EL (cell line): Measurements from ENCODE around the gene PTPN21.

Source experiments
- DNase-seq: peaks from one replicate; pipeline ENCODE4 v3.0.0-alpha.2; 2016

PTPN21 gene

DNA sequence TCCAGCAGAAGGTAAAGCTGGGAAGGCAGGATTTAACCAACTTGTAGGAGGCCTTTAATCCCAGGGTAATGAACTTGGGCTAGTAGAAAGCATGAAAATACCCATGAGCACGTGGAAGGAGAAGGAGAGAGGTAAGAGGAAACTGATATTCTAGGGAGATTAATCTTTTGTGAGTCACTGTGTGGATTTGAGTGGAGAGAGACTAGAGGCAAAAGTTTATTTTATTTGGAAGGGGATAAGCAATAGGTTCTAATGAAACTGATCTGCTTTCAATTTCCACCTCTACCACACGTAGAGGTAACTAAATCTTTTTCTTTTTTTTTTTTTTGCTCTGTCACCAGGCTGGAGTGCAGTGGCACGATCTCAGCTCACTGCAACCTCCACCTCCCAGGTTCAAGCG lies 52.1 kb downstream of the PTPN21 start:
- no peak for DNase-seq

DNA sequence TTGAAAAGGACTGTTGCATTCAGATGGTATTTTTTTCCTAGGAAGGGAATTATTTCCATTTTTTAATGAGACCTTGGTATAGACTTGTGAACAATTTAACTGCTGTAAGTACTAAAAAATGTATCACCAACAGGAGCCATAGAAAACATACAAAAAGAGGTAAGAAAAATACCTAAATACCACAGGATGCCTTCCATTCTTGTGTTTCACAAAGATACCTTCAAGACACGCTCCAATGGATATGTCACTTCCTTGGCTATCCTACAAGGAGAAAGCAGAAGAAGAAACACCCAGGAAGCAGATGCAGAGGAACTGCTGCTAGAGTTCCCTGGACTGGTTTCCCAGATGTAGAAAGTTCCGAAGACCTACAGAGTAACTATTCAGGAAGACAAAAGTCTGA lies 54.2 kb downstream of the PTPN21 start:
- DNase-seq, result no peak

DNA sequence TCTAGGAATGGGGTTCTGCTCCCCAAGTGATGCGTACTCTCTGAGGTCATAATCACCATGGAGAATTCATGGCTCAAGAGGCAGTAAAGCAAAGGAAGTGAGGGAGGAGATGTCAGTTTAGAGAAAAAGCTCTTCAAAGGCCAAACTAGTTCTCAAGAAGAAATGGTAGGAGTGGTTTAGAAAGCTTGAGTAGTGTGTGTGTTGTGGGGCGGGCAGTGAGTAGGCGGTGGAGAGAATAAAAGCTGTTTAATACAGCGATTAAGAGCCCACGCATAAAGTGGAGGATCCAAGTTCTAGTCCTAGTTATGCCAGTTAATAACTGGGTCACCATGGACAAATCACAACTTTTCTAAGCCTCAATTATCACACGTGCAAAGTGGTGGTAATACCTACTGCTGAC lies 55.6 kb downstream of the PTPN21 start:
- DNase-seq, result no peak

DNA sequence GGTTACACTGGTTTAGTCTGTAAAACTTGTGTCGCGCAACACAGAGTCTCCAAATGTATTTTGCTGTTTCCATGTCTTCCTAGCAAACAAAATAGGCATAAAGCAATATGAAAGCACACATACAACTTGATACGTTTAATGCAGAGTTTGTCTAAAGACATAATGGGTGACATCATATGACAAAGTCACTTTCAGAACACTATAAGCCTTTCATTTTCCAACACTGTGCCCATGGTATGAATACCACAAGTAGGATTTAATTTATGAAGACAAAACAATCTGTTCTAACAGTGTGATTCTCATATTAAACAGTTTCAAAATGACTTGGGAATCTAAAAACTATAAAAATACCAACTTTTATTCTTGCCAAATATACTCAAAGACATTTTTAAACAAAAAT lies 58.4 kb downstream of the PTPN21 start:
- no peak for DNase-seq

DNA sequence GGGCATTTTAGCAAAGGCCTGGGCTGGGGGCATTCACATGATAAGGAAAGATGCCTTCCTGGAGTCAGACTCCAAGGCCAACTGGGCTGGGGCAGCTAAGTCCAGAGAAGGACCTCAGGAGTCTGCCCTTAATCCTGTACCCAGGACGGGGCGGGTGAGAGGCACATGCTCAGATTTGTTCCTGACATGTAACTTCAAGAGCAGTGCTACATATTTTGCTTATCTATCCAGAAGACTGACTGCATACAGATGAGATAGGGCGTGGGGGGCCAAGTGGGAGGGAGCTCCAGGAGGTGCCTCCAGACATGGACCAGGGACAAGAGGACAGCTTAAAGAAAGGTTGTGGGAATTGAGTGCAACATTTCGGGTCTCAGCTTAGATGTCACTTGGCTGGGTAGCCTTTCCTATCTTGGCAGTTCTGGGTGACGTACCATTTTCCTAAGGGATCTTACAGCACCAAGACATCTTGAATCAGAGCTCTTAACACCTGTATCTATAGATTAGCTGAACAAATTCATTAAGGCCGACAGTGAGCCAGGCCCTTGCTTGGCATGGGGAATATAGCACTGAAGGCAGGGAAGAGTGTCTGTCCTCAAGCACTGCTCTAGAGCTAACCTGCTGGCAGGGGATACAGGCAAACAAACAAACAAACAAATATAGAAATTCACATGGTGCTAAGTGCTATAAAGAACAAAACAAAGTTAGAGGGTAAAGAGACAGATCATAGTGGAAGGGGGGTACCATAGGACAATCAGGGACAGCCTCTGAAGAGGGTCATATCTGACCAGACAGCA lies 61.2 kb downstream of the PTPN21 start:
- DNase-seq, result no peak

DNA sequence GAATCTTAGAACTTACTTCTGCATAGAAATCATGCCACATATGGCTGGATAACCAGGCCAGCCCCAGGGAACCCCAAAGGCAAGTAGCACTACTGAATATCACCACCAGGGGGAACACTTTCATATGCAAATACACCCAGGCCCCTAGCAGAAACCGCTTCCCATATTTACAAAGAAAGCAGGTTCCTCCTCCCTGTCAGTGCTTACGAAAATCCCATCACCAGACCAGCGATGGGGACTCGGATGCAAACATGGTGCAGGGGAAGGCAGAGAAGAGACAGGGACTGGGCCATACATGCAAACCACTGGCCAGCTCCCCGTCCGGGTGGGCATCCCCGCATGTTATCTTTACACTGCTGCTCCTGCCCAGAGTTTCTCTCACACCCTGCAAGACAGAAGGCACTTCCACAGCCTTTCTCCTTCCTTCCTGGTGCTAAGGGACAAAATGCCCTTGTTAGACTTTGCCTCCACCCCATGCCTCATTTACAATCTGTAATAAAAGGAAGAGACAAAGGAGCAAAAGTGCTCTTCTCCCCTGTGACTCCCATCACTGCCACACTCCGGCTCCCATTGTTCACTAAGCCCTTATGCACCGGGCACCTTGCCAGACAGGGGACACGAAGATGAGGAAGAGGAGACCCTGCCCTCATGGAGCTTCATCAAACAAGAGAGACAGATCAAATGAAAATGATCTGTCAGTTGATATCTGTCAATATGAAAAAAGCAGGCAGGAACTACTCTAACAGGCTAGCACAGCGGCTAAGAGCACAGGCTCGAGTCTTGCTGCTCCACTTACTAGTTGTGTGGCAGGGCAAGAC lies 62.3 kb downstream of the PTPN21 start:
- peak; percentile 73 for DNase-seq

DNA sequence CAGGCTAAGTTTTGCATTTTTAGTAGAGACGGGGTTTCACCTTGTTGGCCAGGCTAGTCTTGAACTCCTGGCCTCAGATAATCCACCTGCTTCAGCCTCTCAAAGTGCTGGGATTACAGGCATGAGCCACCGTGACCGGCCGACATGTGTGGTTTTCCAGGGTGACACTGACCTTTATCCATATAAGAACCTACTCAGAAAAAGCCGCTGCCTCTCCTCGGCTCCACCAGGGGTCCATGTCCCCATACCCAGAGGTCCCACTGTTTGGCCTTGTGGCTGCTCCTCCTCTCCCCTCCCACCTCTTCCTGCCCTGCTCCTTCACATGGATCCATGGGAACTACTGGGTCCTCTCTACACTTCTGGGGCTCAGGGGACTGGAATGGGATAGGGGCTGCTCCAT lies 64.6 kb downstream of the PTPN21 start:
- no peak for DNase-seq

DNA sequence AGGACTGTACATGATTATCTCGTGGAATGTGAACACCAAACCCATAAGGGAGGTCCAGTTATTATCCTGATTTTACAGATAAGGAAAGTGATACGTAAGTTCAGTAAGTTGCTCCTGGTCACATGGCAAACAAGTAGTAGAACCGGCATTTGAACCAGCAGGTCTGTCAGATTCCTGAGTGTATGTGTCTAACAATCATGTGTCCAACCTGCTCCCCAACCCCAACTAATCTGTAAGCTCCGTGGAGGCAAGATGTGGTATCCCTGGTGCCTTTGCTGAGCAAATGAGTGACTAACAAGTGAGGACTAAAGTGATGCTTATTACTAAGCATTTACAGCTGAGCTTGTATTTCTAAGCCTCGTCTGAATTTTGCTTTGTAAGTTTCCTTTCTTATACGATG lies 65.9 kb downstream of the PTPN21 start:
- DNase-seq, result no peak

DNA sequence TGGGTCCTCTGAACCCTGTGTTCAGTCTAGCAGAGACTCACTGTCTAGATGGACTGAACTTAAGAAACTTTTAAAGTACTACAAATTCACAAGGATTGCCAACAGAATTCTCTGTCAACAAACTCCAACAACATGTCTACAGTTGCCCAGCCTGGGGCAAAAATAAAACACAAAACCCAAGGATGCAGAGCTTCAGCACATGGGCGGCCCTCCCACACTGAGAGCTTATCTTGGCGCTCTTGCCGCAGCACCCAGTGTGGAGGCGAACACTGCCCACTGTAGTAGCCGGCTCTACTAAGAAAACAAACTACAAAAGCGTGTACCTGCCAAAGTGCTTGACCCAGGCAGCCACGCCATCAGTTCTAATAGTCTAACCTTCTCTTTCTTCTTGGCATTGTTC lies 66.7 kb downstream of the PTPN21 start:
- no peak for DNase-seq

DNA sequence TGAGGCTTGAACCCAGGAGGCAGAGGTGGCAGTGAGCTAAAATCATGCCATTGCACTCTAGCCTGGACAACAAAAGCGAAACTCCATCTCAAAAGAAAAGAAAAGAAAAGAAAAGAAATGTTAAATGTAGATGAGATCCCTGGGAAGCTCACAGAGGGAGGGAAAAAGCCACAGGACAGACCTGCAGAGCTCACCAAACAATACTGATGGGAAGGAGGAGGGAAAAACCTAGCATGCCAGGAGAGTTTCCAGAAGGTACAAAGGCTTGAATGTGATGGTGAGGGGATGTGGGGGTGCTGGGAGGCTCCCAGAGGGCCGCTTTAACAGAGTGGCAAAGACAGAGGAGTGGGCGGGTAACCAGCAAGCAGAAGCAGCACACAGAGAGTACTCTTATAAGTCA lies 72.3 kb downstream of the PTPN21 start:
- DNase-seq, result no peak

DNA sequence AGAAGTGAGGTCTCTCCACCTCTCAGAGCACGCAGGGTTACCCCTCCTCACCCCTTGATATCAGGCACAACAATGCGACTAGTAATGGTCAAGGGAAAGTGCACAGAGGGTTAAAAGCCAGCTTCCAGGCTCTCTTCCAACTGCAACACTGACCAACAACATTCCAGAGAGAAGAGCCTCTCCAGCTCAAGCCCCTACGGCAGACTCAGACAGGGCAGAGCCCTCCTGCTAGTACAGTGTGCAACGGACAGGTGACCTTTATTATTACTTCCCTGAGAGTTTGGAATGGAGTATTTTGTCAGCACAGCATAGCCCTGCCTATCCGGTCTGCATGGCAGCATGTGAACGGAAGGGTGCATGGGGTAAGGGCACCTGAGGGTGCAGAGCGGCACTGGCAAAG lies 73.0 kb downstream of the PTPN21 start:
- DNase-seq, result no peak

DNA sequence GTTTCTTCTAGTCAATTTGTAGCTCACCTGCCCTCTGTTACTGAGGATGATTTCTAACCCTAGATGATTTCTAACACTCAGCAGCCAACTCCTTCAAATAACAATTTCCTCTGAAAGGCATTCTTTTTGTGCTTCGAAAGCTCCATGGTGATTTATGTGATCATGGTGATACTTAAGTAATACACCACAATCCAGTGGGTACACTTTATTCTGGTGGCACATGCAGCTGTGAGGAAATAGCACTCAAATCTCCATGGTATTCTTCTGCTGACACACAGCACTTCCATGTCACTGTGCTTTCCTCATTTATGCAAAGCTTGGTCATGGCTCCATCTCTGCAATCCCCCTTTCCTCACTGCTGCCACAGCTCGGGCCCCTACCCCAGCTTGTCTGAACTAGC lies 73.7 kb downstream of the PTPN21 start:
- no peak for DNase-seq

DNA sequence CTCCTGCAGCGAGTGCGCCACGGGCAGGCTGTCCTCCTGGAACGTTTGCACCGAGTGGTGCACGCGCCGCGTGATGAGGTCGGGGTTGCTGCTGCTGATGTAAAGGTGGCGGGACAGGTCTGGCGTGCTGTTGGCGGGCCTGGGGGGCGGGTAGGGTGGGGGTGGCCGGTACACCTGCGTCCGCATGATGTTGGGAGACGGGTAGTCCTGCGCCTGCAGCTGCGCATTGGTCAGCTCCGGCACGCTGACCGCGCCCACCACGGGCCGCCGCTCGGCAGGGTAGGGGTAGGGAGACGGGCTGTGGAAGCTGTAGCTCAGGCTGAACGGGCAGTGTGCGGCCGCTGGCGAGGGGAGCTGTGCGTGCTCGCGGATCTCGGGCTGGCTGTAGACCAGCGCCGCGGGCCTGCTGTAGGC lies 75.2 kb downstream of the PTPN21 start:
- DNase-seq, result no peak

DNA sequence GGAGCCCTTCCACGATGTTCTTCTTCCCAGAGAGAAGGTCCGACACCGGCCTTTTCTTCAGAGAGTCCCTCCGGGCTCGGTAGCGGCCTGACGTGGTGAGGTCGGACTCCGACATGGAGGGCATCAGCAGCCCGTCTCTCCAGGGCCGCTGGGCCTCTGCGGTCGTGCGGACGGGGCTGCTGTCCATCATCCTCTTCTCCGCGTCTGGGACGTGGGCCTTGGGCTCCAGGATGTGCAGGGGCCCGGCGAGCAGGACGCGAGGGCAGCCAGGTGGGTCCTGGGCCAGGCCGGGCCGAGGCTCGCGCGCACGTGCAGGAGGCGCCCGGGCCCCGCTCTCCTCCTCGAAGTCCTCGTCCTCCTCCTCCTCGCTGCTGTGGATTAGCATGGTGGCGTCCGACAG lies 75.9 kb downstream of the PTPN21 start:
- no peak for DNase-seq

DNA sequence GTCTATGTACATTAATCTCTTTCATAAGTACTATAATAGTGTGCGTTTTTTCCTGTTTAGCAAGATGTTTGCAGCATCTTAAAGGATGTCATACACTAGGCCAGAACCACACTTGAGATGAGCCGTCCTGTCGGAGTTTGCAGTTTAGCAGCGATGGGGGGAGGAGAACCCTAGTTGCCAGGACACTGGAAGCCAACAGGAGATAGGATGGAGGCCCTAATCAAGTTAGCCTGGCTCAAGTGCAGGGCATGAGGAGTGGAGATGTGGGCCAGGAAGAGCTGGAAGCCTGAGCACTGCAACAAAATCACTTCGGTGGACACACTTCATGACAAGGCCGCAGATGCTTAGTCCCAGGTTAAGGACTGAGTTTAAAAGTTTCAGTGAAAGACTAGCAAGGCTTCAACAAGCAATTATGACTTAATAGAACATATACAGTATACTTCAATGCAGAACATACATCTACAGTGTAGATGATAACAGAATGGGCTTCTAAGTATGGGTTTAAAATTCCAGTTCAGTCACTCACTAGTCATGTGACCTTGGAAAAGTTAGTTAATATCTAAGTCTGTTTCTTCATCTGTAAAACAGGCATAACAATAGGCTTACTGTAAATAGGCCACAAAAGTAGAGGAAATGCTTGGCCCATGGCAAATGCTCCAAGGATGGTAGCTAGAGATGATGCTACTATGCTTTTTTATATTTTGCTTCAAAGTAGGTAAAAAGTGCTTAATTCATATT lies 77.1 kb downstream of the PTPN21 start:
- DNase-seq, result no peak

DNA sequence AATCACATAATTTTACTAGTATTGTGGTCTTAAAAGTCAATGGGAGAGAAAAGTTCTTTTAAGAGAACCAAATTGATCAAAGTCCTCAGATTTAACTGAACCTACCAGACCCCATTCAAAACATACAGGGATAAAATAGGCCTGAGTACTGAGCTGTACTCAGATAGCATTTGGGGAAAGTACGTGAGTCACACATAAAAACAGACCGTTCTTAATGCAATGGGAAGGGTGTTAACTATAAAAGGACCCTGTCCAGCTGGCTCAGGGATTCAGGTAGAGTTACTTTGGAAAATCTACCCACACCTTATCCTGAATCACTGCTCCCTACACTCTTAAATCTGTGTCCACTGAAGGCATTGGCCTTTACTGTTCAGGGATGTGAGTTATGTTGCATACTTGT lies 78.0 kb downstream of the PTPN21 start:
- no peak for DNase-seq

DNA sequence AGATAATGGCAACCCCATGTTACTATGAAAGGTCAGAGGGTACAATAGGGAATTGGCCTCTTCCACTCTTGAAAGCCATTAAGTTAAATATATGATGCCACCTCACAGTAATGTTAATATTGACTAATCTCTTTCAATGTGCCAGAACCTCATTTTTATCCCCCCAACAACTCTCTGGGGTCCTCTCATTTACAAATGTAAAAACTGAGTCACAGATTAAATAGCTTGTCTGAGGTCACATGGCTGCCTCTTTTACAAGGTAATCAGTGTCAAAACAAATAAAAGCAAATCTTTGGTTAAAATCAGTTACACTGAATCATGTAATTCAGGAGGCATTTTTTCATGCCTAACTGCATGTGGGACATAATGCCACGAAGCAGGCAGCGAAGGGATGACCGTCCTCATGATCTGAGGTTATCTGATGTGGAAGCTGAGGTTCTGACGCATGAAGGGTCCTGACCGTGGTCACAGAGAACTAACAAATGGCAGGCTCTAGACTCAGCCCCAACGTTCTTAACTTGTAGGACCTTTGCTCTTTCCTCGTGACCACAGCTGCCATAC lies 78.5 kb downstream of the PTPN21 start:
- DNase-seq, result no peak

DNA sequence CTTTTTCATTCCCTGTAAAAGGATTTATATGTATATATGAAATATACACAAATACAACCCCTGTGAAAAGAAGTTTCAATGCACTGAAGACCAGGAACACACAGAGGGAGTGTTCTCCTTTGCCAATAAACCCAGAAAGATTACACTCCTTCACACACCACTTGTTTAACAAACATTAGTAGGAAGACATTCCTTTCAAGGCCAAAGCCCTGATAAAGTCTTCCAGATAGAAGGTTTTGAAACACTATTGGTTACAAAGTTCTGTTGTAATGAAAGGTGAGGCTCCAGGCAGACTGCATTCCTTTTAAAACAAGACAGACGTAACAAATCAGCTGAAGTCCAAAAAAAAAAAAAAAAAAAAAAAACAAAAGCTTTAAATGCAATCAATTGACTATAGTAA lies 81.0 kb downstream of the PTPN21 start:
- DNase-seq, result no peak

DNA sequence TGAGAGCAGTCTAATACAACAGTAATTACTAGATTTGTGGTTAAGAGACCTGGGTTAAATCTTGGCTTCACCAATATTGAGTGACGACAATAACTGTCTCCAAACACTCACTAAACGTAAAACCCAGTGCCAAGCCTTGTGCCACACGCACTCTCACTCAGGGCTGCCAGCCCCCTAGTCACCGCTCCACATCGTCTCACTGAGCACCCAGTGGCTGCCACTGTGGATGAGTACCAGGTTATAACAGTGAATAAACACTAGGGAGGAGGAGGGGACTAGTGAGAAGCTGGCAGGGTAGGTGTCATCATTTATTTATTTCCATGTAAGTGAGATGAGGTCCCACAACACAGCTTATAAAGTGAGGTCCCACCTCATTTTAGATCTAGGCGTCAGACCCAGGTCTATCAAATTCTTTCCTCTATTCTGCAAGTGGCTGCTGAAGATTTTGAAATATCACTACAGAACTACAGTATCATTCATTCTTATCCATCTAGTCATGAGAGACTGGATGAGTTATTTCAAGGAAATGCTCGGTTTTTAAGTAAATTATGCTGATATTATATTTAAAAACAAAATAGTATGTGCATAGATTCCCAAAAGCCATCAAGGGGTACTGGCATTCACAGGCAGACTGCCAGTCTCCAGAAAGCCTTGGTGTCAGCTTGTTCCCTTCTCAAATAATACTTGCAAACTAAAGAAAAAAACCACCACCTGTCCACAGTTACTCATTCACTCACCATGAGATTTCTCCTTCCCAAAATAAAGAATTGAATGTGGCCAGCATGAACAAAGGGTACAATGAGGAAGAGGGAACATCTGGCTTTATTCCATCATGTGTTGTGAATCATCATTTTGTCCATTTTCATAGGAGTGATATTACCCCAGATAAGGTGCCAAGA lies 84.0 kb downstream of the PTPN21 start:
- peak; percentile 50 for DNase-seq

DNA sequence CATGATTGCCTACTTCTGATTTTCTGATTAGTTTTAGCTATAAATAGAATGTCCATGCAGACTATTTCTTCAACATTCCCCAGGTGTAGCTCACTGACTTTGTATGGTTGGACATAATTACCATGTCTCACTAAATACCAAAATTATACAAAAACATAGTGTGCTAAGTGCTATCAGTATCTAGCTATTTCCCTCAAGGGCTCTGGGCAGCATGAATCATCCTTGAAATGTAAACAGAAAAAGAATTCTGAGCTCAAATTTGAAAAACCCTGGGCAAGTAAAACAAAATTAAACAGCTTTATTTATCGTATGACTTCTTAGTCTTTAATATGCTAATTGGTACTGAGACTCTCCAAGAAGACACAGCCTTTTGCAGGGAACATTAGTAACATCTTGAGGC lies 86.4 kb downstream of the PTPN21 start:
- DNase-seq, result peak; percentile 81

DNA sequence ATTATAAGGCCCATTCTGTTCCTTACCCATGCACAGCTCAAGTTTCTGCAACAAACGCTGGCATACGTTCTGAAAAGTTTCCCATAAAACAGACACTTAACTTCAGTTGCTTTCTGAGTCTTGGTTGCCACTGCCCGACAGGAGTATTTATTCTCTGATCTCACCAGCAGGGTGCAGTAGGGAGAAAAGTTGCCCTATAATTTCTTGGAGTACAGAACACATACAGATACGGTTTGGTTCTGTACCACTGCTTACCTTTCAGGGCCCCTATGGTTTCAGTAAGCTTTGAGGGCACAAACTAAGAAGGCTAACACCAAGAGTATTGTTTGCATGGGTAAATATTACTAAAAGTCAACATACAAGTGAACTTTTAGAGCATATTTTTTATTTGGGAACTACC lies 91.5 kb downstream of the PTPN21 start:
- DNase-seq, result peak; percentile 23

DNA sequence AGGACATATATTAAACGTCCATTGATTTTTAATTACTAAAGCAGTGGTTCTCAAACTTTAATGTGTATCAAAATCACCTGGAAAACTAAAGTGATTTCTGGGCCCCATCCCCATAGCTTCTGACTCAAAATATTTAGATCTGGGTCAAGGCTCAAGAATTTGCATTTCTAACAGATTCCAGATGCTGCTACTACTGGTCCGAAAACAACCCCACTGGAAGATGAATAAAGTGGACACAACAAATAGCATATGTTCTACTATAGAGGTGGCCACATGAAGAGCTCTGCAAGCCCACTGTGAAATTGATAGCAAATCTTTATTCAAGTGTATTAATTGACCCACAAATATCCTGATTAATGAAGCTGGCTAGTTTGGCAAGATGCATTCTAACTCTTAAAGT lies 99.9 kb downstream of the PTPN21 start:
- peak; percentile 2 for DNase-seq
